OCI-LY3 (cell line): ENCODE results near the gene PLVAP.

Source experiments
- CTCF ChIP-seq: fragments of 200-600, 300-600 bp; sonication (generic); IDR thresholded peaks from 2 replicates; pipeline ENCODE4 v1.5.1; 2014; ENCODE audit warnings: antibody characterized with exemption, low read length, low read depth
- EZH2phosphoT487 ChIP-seq: fragments of 200-600 bp; shearing (Covaris generic); IDR thresholded peaks from 2 replicates; pipeline ENCODE4 v1.6.1; 2018; ENCODE audit warnings: antibody characterized with exemption, mixed run types, low read depth

- TF ChIP-seq CTCF = no peak
- no peak for TF ChIP-seq EZH2phosphoT487
Measured at GRCh38 chr19:17365361-17365760, 11.8 kb downstream of the PLVAP start.
